Erythroblast (primary cell): Measurements from ENCODE around the gene NFKBIL1.

Experiments
- GATA1 ChIP-seq: IDR thresholded peaks from 2 replicates; pipeline ENCODE4 v1.6.1; 2011; ENCODE audit warnings: low read depth, mild to moderate bottlenecking, control low read depth, low read length, moderate library complexity
- POLR2A ChIP-seq: IDR thresholded peaks from 2 replicates; pipeline ENCODE4 v1.6.1; 2011; ENCODE audit warnings: mild to moderate bottlenecking, low read length

GRCh38 chr6:31533455-31533841 is 14.0 kb upstream of the NFKBIL1 start:
- TF ChIP-seq POLR2A (no peak), GATA1 (no peak)
